Activated CD4-positive, alpha-beta memory T cell treated with anti-CD3 and anti-CD28 coated beads, Interleukin-2, amount 10 ng/mL, durations not matched to agents 7 days and 5 days (primary cell): ENCODE data around the gene MTRR. TPM values are rescaled to one million over a fixed set of nuclear protein-coding genes. Genes with fewer than 3 reads are reported as not detected.

Source experiments
- CTCF ChIA-PET: fragments of 350-600 bp; sonication (Branson Sonifier 250); formaldehyde crosslinking; loops from one replicate; lab custom pipeline; 2021; ENCODE audit warnings: antibody characterized with exemption, inconsistent platforms; lab: Charles Lee
- POLR2A ChIA-PET: fragments of 350-600 bp; sonication (Branson Sonifier 250); formaldehyde crosslinking; loops from one replicate; lab custom pipeline; 2021; ENCODE audit warnings: antibody characterized with exemption; lab: Charles Lee
- DNase-seq: peaks from one replicate; pipeline ENCODE4 v3.0.0-alpha.2; 2020
- H3K27ac Mint-ChIP-seq: one replicate; pipeline ENCODE4 v1.8.0; 2021; ENCODE audit warnings: mild to moderate bottlenecking, mixed read lengths
- H3K27me3 Mint-ChIP-seq: one replicate; pipeline ENCODE4 v1.8.0; 2021; ENCODE audit warnings: mixed read lengths
- H3K36me3 Mint-ChIP-seq: one replicate; pipeline ENCODE4 v1.8.0; 2021; ENCODE audit warnings: low read depth, mixed read lengths
- H3K4me1 Mint-ChIP-seq: one replicate; pipeline ENCODE4 v1.8.0; 2021; ENCODE audit warnings: mixed read lengths
- H3K4me3 Mint-ChIP-seq: one replicate; pipeline ENCODE4 v1.8.0; 2021; ENCODE audit warnings: mild to moderate bottlenecking, mixed read lengths
- H3K9me3 Mint-ChIP-seq: one replicate; pipeline ENCODE4 v1.8.0; 2021; ENCODE audit warnings: mixed read lengths
- total RNA-seq, 2 experiments: library from RNA; stranded (reverse); gene quantifications; one replicate each; pipeline ENCODE4 v1.2.3, GENCODE V29; 2021

MTRR gene
- total RNA-seq, 2 experiments from 2014 or later = 58.4 to 65.3 TPM

GRCh38 chr5:7848296-7848695 lies 20.7 kb upstream of the MTRR start:
- ChIA-PET CTCF (interaction anchor here (1.2 kb wide), 1 partner anchor 8 kb away, joined by 4 read pairs; no protein-coding TSS in a partner anchor), POLR2A (interaction anchor here (1.0 kb wide), 1 partner anchor 10 kb away, joined by 3 read pairs; no protein-coding TSS in a partner anchor)
- no peak for DNase-seq
- Mint-ChIP-seq H3K36me3 (peaks cover 2% of the 10 kb centered on the region), H3K4me1 (peaks cover 21% of the 10 kb centered on the region), H3K9me3 (no peaks in the 10 kb centered on the region), H3K27me3 (peaks cover 52% of the 10 kb centered on the region), H3K27ac (no peak overlapping the region), H3K4me3 (no peak overlapping the region)

GRCh38 chr5:7849681-7850394 lies 19.1 kb upstream of the MTRR start:
- H3K9me3 Mint-ChIP-seq = no peaks in the 10 kb centered on the region
- H3K4me1 Mint-ChIP-seq = peaks cover 21% of the 10 kb centered on the region
- CTCF ChIA-PET = interaction anchor here (2.3 kb wide), 1 partner anchor 33 kb away, joined by 7 read pairs; no protein-coding TSS in a partner anchor
- POLR2A ChIA-PET = no interaction called here
- DNase-seq = no peak
- peaks cover 40% of the 10 kb centered on the region for H3K27me3 Mint-ChIP-seq
- H3K4me3 Mint-ChIP-seq = no peak overlapping the region
- H3K36me3 Mint-ChIP-seq = peaks cover 2% of the 10 kb centered on the region
- H3K27ac Mint-ChIP-seq = no peak overlapping the region

- H3K4me1 Mint-ChIP-seq = peaks cover 21% of the 10 kb centered on the region
- POLR2A ChIA-PET = interaction anchor here (1.1 kb wide), 1 partner anchor 19 kb away, joined by 3 read pairs; no protein-coding TSS in a partner anchor
- peak within 1 kb of the TSS; percentile 56 for H3K4me3 Mint-ChIP-seq
- H3K27me3 Mint-ChIP-seq = peaks cover 37% of the 10 kb centered on the region
- no peaks in the 10 kb centered on the region for H3K9me3 Mint-ChIP-seq
- H3K27ac Mint-ChIP-seq = no peak within 1 kb of the TSS
- no peak for DNase-seq
- CTCF ChIA-PET = interaction anchor here (1.5 to 2.3 kb wide), 2 partner anchors 22 to 34 kb away, joined by 3 to 7 read pairs; no protein-coding TSS in a partner anchor
- peaks cover 2% of the 10 kb centered on the region for H3K36me3 Mint-ChIP-seq
Observed at GRCh38 chr5:7850395-7851239, 18.3 kb upstream of the MTRR start, which contains the start of gene CFAP90. Gene CFAP90 (minus strand): TSS chr5:7851133. CDS start chr5:7851021, 112 bp downstream.

- H3K27ac Mint-ChIP-seq = no peak overlapping the region
Observed at GRCh38 chr5:7851240-7851592, 17.7 kb upstream of the MTRR start.

GRCh38 chr5:7851617-7852289 lies 17.2 kb upstream of the MTRR start:
- Mint-ChIP-seq H3K27me3 (peaks cover 33% of the 10 kb centered on the region), H3K27ac (no peak overlapping the region), H3K4me1 (peaks cover 23% of the 10 kb centered on the region), H3K36me3 (peaks cover 2% of the 10 kb centered on the region), H3K9me3 (no peaks in the 10 kb centered on the region), H3K4me3 (no peak overlapping the region)
- ChIA-PET CTCF (interaction anchor here (1.4 to 2.3 kb wide), 3 partner anchors 17 to 35 kb away, joined by 3 to 7 read pairs (median 4); partner anchors contain the start of genes FASTKD3 and MTRR), POLR2A (interaction anchor here (1.5 kb wide), 1 partner anchor 17 kb away, joined by 4 read pairs; the partner anchor contains the start of genes FASTKD3 and MTRR)
- no peak for DNase-seq

More at GRCh38 chr5:7851240-7851592, 17.7 kb upstream of the MTRR start:
- Mint-ChIP-seq H3K36me3 (peaks cover 2% of the 10 kb centered on the region), H3K4me1 (peaks cover 21% of the 10 kb centered on the region), H3K4me3 (peak overlapping the region; percentile 56), H3K27me3 (peaks cover 34% of the 10 kb centered on the region), H3K9me3 (no peaks in the 10 kb centered on the region)
- DNase-seq = no peak
- ChIA-PET POLR2A (interaction anchor here (1.1 to 1.5 kb wide), 2 partner anchors 17 to 18 kb away, joined by 3 to 4 read pairs; partner anchors contain the start of genes FASTKD3 and MTRR), CTCF (interaction anchor here (1.5 to 2.3 kb wide), 2 partner anchors 21 to 35 kb away, joined by 3 to 7 read pairs; no protein-coding TSS in a partner anchor)

- H3K9me3 Mint-ChIP-seq = no peaks in the 10 kb centered on the region
- POLR2A ChIA-PET = interaction anchor here (1.5 kb wide), 1 partner anchor 16 kb away, joined by 4 read pairs; the partner anchor contains the start of genes FASTKD3 and MTRR
- H3K27me3 Mint-ChIP-seq = peaks cover 27% of the 10 kb centered on the region
- no peak overlapping the region for H3K27ac Mint-ChIP-seq
- peaks cover 28% of the 10 kb centered on the region for H3K4me1 Mint-ChIP-seq
- CTCF ChIA-PET = interaction anchor here (1.4 kb wide), 1 partner anchor 16 kb away, joined by 4 read pairs; the partner anchor contains the start of genes FASTKD3 and MTRR
- H3K4me3 Mint-ChIP-seq = no peak overlapping the region
- H3K36me3 Mint-ChIP-seq = peaks cover 4% of the 10 kb centered on the region
- no peak for DNase-seq
Observed at GRCh38 chr5:7852542-7852941, 16.4 kb upstream of the MTRR start.

GRCh38 chr5:7852988-7853387 lies 16.0 kb upstream of the MTRR start:
- H3K9me3 Mint-ChIP-seq = no peaks in the 10 kb centered on the region
- H3K4me1 Mint-ChIP-seq = peaks cover 33% of the 10 kb centered on the region
- no peak overlapping the region for H3K4me3 Mint-ChIP-seq
- ChIA-PET CTCF (interaction anchor here (1.4 kb wide), 1 partner anchor 16 kb away, joined by 4 read pairs; the partner anchor contains the start of genes FASTKD3 and MTRR), POLR2A (interaction anchor here (1.5 kb wide), 1 partner anchor 16 kb away, joined by 4 read pairs; the partner anchor contains the start of genes FASTKD3 and MTRR)
- no peak overlapping the region for H3K27ac Mint-ChIP-seq
- no peak for DNase-seq
- peaks cover 24% of the 10 kb centered on the region for H3K27me3 Mint-ChIP-seq
- peaks cover 7% of the 10 kb centered on the region for H3K36me3 Mint-ChIP-seq

GRCh38 chr5:7855611-7856010 lies 13.3 kb upstream of the MTRR start:
- Mint-ChIP-seq H3K9me3 (no peaks in the 10 kb centered on the region), H3K27me3 (peaks cover 6% of the 10 kb centered on the region), H3K36me3 (peaks cover 26% of the 10 kb centered on the region), H3K4me3 (no peak overlapping the region), H3K27ac (no peak overlapping the region), H3K4me1 (peaks cover 48% of the 10 kb centered on the region)
- CTCF ChIA-PET = interaction anchor here (1.0 to 6.4 kb wide), 6 partner anchors 8 to 39 kb away, joined by 3 to 62 read pairs (median 18); partner anchors contain the start of genes FASTKD3 and MTRR
- no peak for DNase-seq
- POLR2A ChIA-PET = interaction anchor here (6.0 kb wide), 1 partner anchor 13 kb away, joined by 99 read pairs; the partner anchor contains the start of genes FASTKD3 and MTRR

GRCh38 chr5:7856855-7857254 lies 12.1 kb upstream of the MTRR start:
- Mint-ChIP-seq H3K4me1 (peaks cover 40% of the 10 kb centered on the region), H3K27ac (no peak overlapping the region), H3K4me3 (no peak overlapping the region), H3K36me3 (peaks cover 34% of the 10 kb centered on the region), H3K27me3 (peaks cover 2% of the 10 kb centered on the region), H3K9me3 (no peaks in the 10 kb centered on the region)
- peak; percentile 58 for DNase-seq
- CTCF ChIA-PET = interaction anchor here (1.0 to 6.4 kb wide), 9 partner anchors 9 to 110 kb away, joined by 3 to 62 read pairs (median 6); partner anchors contain the start of genes FASTKD3 and MTRR
- POLR2A ChIA-PET = interaction anchor here (2.0 to 6.0 kb wide), 3 partner anchors 12 to 1028 kb away, joined by 9 to 99 read pairs (median 38); partner anchors contain the start of genes FASTKD3 and MTRR

- Mint-ChIP-seq H3K27me3 (peaks cover 2% of the 10 kb centered on the region), H3K27ac (peak overlapping the region; percentile 82), H3K4me3 (peak overlapping the region; percentile 0), H3K4me1 (peaks cover 35% of the 10 kb centered on the region), H3K9me3 (no peaks in the 10 kb centered on the region), H3K36me3 (peaks cover 36% of the 10 kb centered on the region)
- no peak for DNase-seq
- CTCF ChIA-PET = interaction anchor here (0.9 to 6.4 kb wide), 12 partner anchors 9 to 1037 kb away, joined by 3 to 62 read pairs (median 6); partner anchors contain the start of genes FASTKD3 and MTRR
- POLR2A ChIA-PET = interaction anchor here (2.0 to 6.0 kb wide), 3 partner anchors 11 to 1028 kb away, joined by 9 to 99 read pairs (median 38); partner anchors contain the start of genes FASTKD3 and MTRR
Observed at GRCh38 chr5:7857361-7857760, 11.6 kb upstream of the MTRR start.

- peak overlapping the region; percentile 0 for H3K4me3 Mint-ChIP-seq
- CTCF ChIA-PET = interaction anchor here (0.9 to 6.4 kb wide), 13 partner anchors 10 to 1037 kb away, joined by 3 to 62 read pairs (median 6); partner anchors contain the start of genes FASTKD3 and MTRR
- peaks cover 33% of the 10 kb centered on the region for H3K4me1 Mint-ChIP-seq
- no peaks in the 10 kb centered on the region for H3K9me3 Mint-ChIP-seq
- H3K27me3 Mint-ChIP-seq = peaks cover 2% of the 10 kb centered on the region
- POLR2A ChIA-PET = interaction anchor here (0.7 to 6.0 kb wide), 6 partner anchors 11 to 1225 kb away, joined by 3 to 99 read pairs (median 8); partner anchors contain the start of genes FASTKD3, MTRR, NSUN2 and SRD5A1
- peak overlapping the region; percentile 82 for H3K27ac Mint-ChIP-seq
- peak; percentile 51 for DNase-seq
- H3K36me3 Mint-ChIP-seq = peaks cover 41% of the 10 kb centered on the region
Observed at GRCh38 chr5:7857926-7858632, 10.9 kb upstream of the MTRR start.
